M059J (cell line): ENCODE measurements around the gene LARP7. TPM values are rescaled to one million over a fixed set of nuclear protein-coding genes. Genes with fewer than 3 reads are reported as not detected.

Experiments used
- total RNA-seq: library from RNA; depleted of rRNA; stranded (reverse); fragments of >200 nt; shearing (Covaris generic); gene quantifications from 2 replicates; pipeline ENCODE4 v1.2.3, GENCODE V29; 2014; rRNA removed

LARP7 gene
- total RNA-seq, 1 experiment from 2014 or later = 23.5 TPM

Other genes with a start within 250 kb of the LARP7 start
- gene NEUROG2, start 121.0 kb upstream of the LARP7 start, total RNA-seq = not detected in 2 replicates
- gene ZGRF1, start 234 bp upstream of the LARP7 start, total RNA-seq = 2.2 and 7.1 TPM in 2 replicates